SK-N-SH treated with all-trans-retinoic acid at 6 μM for 48 hours (cell line): ENCODE data around the gene SSU72.

Experiments used
- ATAC-seq: fragments of 200-7000 bp; cut with Tn5 transposase; 3 replicates; pipeline ENCODE4 v1.9.1; 2020; ENCODE audit warnings: mild to moderate bottlenecking, moderate library complexity
- ARNTL ChIP-seq: fragments of 450-650 bp; formaldehyde crosslinking; IDR thresholded peaks from 2 replicates; pipeline ENCODE4 v1.5.0; 2020; ENCODE audit warnings: low read depth, mild to moderate bottlenecking, moderate library complexity, borderline replicate concordance
- BACH2 ChIP-seq: fragments of 250-450 bp; sonication (Bioruptor Pico); IDR thresholded peaks from 2 replicates; pipeline ENCODE4 v1.9.0; 2021; ENCODE audit warnings: mild to moderate bottlenecking, borderline replicate concordance
- CSDC2 ChIP-seq: fragments of 250-450 bp; sonication (Bioruptor Pico); IDR thresholded peaks from 2 replicates; pipeline ENCODE4 v1.5.0; 2020; ENCODE audit warnings: mild to moderate bottlenecking, moderate library complexity
- ESRRG ChIP-seq: fragments of 250-450 bp; sonication (Bioruptor Pico); IDR thresholded peaks from 2 replicates; pipeline ENCODE4 v1.6.1; 2021; ENCODE audit warnings: mild to moderate bottlenecking
- GLIS3 ChIP-seq: fragments of 250-450 bp; sonication (Bioruptor Pico); IDR thresholded peaks from 2 replicates; pipeline ENCODE4 v1.5.0; 2020; ENCODE audit warnings: mild to moderate bottlenecking, moderate library complexity
- OSR1 ChIP-seq: fragments of 250-450 bp; sonication (Bioruptor Pico); IDR thresholded peaks from 2 replicates; pipeline ENCODE4 v1.8.0; 2022; ENCODE audit warnings: moderate library complexity, mild to moderate bottlenecking, inconsistent platforms
- PPARA ChIP-seq: fragments of 250-450 bp; sonication (Bioruptor Pico); IDR thresholded peaks from 2 replicates; pipeline ENCODE4 v1.5.0; 2020; ENCODE audit warnings: mild to moderate bottlenecking, borderline replicate concordance
- RARB ChIP-seq: fragments of 250-450 bp; sonication (Bioruptor Pico); IDR thresholded peaks from 2 replicates; pipeline ENCODE4 v1.8.0; 2021; ENCODE audit warnings: mild to moderate bottlenecking, moderate library complexity
- SNAI2 ChIP-seq: fragments of 250-450 bp; sonication (Bioruptor Pico); IDR thresholded peaks from 2 replicates; pipeline ENCODE4 v1.5.0; 2020; ENCODE audit warnings: mild to moderate bottlenecking, moderate library complexity
- TCF4 ChIP-seq: fragments of 250-450 bp; sonication (Bioruptor Pico); IDR thresholded peaks from 2 replicates; pipeline ENCODE4 v1.8.0; 2021; ENCODE audit warnings: mild to moderate bottlenecking, moderate library complexity, borderline replicate concordance
- TOX ChIP-seq: fragments of 250-450 bp; sonication (Bioruptor Pico); IDR thresholded peaks from 2 replicates; pipeline ENCODE4 v1.8.0; 2021; ENCODE audit warnings: mild to moderate bottlenecking, moderate library complexity, borderline replicate concordance
- ZC3H10 ChIP-seq: fragments of 250-450 bp; sonication (Bioruptor Pico); IDR thresholded peaks from 2 replicates; pipeline ENCODE4 v1.5.1; 2021; ENCODE audit warnings: mild to moderate bottlenecking, moderate library complexity
- ZFP3 ChIP-seq: fragments of 250-450 bp; sonication (Bioruptor Pico); IDR thresholded peaks from 2 replicates; pipeline ENCODE4 v1.5.0; 2020; ENCODE audit warnings: mild to moderate bottlenecking, moderate library complexity
- ZFP30 ChIP-seq: fragments of 450-650 bp; formaldehyde crosslinking; IDR thresholded peaks from 2 replicates; pipeline ENCODE4 v1.5.0; 2022; ENCODE audit warnings: mild to moderate bottlenecking, moderate library complexity
- ZNF565 ChIP-seq: fragments of 450-650 bp; formaldehyde crosslinking; conservative IDR thresholded peaks from 2 replicates; pipeline ENCODE4 v1.5.0; 2020; ENCODE audit warnings: low read depth, mild to moderate bottlenecking, moderate library complexity
- ZNF70 ChIP-seq: fragments of 450-650 bp; formaldehyde crosslinking; IDR thresholded peaks from 2 replicates; pipeline ENCODE4 v1.5.0; 2020; ENCODE audit warnings: mild to moderate bottlenecking, moderate library complexity
- ZNF8 ChIP-seq: fragments of 450-650 bp; formaldehyde crosslinking; IDR thresholded peaks from 2 replicates; pipeline ENCODE4 v1.5.0; 2020; ENCODE audit warnings: mild to moderate bottlenecking, moderate library complexity
- TF ChIP-seq, protein P1 (sequence below): fragments of 250-450 bp; sonication (Bioruptor Pico); IDR thresholded peaks from 2 replicates; pipeline ENCODE4 v1.5.1; 2020; ENCODE audit warnings: low read depth, mild to moderate bottlenecking, moderate library complexity
- TF ChIP-seq, protein P2 (sequence below): fragments of 250-450 bp; sonication (Bioruptor Pico); IDR thresholded peaks from 2 replicates; pipeline ENCODE4 v1.5.0; 2020; ENCODE audit warnings: mild to moderate bottlenecking, moderate library complexity
- TF ChIP-seq, protein P3 (sequence below): fragments of 250-450 bp; sonication (Bioruptor Pico); IDR thresholded peaks from 2 replicates; pipeline ENCODE4 v1.8.0; 2021; ENCODE audit warnings: low read depth, mild to moderate bottlenecking, moderate library complexity, borderline replicate concordance
- TF ChIP-seq, protein P4 (sequence below): fragments of 250-450 bp; sonication (Bioruptor Pico); IDR thresholded peaks from 2 replicates; pipeline ENCODE4 v1.8.0; 2020; ENCODE audit warnings: mild to moderate bottlenecking, moderate library complexity, borderline replicate concordance

The SSU72 gene

DNA sequence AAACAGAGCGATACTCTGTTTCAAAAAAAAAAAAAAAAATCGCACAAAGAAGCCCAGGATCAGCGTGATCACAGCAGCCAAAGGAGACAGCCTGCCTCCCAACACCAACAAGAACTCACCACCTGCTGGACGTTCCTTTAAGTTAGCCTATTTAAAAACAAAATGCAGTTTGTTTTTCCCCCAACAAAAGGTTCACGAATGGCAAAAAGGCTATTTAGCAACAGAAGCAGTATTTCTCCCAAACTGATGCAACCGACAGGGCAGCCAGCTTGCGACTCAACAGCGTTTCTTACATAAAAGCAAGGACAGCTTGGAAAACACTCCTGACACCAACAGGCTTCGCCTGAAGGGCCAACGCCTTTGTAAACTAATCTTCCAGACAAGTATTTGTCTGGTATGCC is 6.8 kb downstream of the SSU72 start:
- TF ChIP-seq ARNTL: no peak
- TF ChIP-seq BACH2 (CRISPR knock-in tag): no peak
- TF ChIP-seq TOX (CRISPR knock-in tag): no peak
- no peak for TF ChIP-seq ESRRG (CRISPR knock-in tag)
- TF ChIP-seq, protein P1, sequence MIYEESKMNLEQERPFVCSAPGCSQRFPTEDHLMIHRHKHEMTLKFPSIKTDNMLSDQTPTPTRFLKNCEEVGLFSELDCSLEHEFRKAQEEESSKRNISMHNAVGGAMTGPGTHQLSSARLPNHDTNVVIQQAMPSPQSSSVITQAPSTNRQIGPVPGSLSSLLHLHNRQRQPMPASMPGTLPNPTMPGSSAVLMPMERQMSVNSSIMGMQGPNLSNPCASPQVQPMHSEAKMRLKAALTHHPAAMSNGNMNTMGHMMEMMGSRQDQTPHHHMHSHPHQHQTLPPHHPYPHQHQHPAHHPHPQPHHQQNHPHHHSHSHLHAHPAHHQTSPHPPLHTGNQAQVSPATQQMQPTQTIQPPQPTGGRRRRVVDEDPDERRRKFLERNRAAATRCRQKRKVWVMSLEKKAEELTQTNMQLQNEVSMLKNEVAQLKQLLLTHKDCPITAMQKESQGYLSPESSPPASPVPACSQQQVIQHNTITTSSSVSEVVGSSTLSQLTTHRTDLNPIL (CRISPR knock-in tag): no peak
- TF ChIP-seq OSR1 (CRISPR knock-in tag): no peak
- TF ChIP-seq ZFP30 (CRISPR knock-in tag): no peak
- TF ChIP-seq, protein P2, sequence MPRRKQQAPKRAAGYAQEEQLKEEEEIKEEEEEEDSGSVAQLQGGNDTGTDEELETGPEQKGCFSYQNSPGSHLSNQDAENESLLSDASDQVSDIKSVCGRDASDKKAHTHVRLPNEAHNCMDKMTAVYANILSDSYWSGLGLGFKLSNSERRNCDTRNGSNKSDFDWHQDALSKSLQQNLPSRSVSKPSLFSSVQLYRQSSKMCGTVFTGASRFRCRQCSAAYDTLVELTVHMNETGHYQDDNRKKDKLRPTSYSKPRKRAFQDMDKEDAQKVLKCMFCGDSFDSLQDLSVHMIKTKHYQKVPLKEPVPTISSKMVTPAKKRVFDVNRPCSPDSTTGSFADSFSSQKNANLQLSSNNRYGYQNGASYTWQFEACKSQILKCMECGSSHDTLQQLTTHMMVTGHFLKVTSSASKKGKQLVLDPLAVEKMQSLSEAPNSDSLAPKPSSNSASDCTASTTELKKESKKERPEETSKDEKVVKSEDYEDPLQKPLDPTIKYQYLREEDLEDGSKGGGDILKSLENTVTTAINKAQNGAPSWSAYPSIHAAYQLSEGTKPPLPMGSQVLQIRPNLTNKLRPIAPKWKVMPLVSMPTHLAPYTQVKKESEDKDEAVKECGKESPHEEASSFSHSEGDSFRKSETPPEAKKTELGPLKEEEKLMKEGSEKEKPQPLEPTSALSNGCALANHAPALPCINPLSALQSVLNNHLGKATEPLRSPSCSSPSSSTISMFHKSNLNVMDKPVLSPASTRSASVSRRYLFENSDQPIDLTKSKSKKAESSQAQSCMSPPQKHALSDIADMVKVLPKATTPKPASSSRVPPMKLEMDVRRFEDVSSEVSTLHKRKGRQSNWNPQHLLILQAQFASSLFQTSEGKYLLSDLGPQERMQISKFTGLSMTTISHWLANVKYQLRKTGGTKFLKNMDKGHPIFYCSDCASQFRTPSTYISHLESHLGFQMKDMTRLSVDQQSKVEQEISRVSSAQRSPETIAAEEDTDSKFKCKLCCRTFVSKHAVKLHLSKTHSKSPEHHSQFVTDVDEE (CRISPR knock-in tag): no peak
- no peak for ATAC-seq

DNA sequence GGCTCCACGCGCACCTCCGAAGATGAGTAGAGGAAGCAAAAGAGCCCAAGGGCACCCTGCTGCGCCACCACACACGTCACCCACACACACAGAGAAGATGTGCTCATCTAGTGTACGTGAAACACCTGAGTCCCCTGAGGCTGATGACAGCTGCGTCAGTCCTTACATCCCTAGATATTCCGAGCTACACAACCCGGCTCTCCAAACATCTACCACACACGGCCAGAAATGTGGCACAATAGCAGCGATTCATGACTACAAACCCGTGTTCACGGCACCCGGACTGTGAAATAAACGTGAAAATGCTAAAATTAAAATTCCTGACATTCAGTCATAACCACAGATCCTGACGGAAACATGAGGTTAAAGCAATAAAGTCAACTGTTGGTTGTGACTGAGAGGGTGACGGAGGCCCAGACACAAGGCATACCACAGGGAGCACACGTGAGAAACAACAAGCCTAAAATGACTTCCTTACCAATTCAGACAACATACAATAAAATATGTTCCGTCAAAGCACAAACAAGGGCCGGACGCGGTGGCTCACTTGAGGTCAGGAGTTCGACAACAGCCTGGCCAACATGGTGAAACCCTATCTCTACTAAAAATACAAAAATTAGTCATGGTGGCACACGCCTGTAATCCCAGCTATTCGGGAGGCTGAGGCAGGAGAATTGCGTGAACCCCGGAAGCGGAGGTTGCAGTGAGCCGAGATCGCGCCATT is 7.3 kb downstream of the SSU72 start:
- no peak for ATAC-seq
- no peak for TF ChIP-seq ZC3H10 (CRISPR knock-in tag)
- TF ChIP-seq ARNTL: no peak
- TF ChIP-seq ESRRG (CRISPR knock-in tag): no peak
- no peak for TF ChIP-seq TCF4 (CRISPR knock-in tag)
- TF ChIP-seq RARB: no peak
- TF ChIP-seq SNAI2 (CRISPR knock-in tag): no peak
- TF ChIP-seq CSDC2: no peak
- TF ChIP-seq, protein P3, sequence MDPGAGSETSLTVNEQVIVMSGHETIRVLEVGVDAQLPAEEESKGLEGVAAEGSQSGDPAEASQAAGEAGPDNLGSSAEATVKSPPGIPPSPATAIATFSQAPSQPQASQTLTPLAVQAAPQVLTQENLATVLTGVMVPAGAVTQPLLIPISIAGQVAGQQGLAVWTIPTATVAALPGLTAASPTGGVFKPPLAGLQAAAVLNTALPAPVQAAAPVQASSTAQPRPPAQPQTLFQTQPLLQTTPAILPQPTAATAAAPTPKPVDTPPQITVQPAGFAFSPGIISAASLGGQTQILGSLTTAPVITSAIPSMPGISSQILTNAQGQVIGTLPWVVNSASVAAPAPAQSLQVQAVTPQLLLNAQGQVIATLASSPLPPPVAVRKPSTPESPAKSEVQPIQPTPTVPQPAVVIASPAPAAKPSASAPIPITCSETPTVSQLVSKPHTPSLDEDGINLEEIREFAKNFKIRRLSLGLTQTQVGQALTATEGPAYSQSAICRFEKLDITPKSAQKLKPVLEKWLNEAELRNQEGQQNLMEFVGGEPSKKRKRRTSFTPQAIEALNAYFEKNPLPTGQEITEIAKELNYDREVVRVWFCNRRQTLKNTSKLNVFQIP (CRISPR knock-in tag): no peak
- TF ChIP-seq, protein P2 (CRISPR knock-in tag): no peak
- TF ChIP-seq PPARA (CRISPR knock-in tag): no peak
- no peak for TF ChIP-seq GLIS3 (CRISPR knock-in tag)
- no peak for TF ChIP-seq ZNF8 (CRISPR knock-in tag)
- TF ChIP-seq BACH2 (CRISPR knock-in tag): no peak
- TF ChIP-seq, protein P1 (CRISPR knock-in tag): no peak
- TF ChIP-seq ZNF70 (CRISPR knock-in tag): no peak
- TF ChIP-seq, all 23 proteins: peak for 0

DNA sequence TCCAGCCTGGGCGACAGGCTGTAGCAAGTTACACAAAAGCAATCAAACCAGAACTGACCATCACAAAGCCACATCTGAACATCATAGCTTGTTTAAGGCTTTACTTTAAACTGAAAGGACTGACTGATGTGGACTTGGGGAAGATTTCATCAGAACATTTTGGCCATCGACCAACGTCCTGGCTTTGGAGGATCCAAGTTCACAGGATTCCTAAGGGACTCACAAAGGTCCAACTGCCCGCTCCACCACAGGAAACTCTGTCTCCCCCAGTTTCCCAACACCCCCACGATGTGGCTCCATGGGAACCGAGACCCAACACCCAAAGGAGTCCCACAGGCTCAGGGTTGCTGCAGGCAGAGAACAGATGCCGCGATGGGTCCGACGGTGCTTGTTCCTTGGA is 9.3 kb downstream of the SSU72 start:
- no peak for ATAC-seq
- TF ChIP-seq, protein P3 (CRISPR knock-in tag): no peak
- TF ChIP-seq SNAI2 (CRISPR knock-in tag): no peak
- no peak for TF ChIP-seq ZFP3
- TF ChIP-seq, protein P1 (CRISPR knock-in tag): no peak
- TF ChIP-seq CSDC2: no peak
- no peak for TF ChIP-seq BACH2 (CRISPR knock-in tag)
- no peak for TF ChIP-seq ZNF70 (CRISPR knock-in tag)
- TF ChIP-seq TOX (CRISPR knock-in tag): no peak
- TF ChIP-seq ZNF565 (CRISPR knock-in tag): no peak
- TF ChIP-seq, protein P4, sequence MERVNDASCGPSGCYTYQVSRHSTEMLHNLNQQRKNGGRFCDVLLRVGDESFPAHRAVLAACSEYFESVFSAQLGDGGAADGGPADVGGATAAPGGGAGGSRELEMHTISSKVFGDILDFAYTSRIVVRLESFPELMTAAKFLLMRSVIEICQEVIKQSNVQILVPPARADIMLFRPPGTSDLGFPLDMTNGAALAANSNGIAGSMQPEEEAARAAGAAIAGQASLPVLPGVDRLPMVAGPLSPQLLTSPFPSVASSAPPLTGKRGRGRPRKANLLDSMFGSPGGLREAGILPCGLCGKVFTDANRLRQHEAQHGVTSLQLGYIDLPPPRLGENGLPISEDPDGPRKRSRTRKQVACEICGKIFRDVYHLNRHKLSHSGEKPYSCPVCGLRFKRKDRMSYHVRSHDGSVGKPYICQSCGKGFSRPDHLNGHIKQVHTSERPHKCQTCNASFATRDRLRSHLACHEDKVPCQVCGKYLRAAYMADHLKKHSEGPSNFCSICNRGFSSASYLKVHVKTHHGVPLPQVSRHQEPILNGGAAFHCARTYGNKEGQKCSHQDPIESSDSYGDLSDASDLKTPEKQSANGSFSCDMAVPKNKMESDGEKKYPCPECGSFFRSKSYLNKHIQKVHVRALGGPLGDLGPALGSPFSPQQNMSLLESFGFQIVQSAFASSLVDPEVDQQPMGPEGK: no peak
- no peak for TF ChIP-seq ZFP30 (CRISPR knock-in tag)
- no peak for TF ChIP-seq TCF4 (CRISPR knock-in tag)
